GM10847 (cell line): ENCODE results near the gene MYH1.

Experiments used
- POLR2A ChIP-seq: IDR thresholded peaks from 2 replicates; pipeline ENCODE4 v1.6.1; 2011; ENCODE audit not compliant: insufficient read length; ENCODE audit errors: extremely low read depth

MYH1 gene

GRCh38 chr17:10512856-10513255 is 5.5 kb downstream of the MYH1 start:
- TF ChIP-seq POLR2A = no peak

- TF ChIP-seq POLR2A = no peak
These were observed 18.4 kb downstream of the MYH1 start for GRCh38 chr17:10499950-10500349.

DNA sequence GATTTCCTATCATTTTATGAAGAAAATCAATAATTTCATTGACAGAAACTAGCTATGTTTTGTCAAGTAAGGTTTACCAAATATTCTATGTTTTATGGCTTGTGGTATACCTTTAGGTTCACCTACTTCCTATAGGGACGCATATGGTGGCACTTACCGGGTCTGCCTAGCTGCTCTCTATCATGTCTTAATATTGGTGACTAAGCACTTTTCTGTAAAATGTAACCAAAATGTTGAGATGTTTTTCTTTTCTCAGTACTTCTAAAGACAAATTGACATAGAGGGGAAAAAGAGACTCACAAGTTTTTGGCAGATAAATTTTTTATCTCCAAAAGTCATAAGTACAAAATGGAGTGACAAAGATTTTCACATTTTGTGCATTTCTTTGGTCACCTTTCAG is 26.3 kb downstream of the MYH1 start:
- TF ChIP-seq POLR2A = no peak

- no peak for TF ChIP-seq POLR2A
These were observed 36.1 kb downstream of the MYH1 start for GRCh38 chr17:10482252-10482651.

GRCh38 chr17:10477701-10478100 is 40.6 kb downstream of the MYH1 start:
- no peak for TF ChIP-seq POLR2A

- TF ChIP-seq POLR2A = no peak
These were observed 43.8 kb downstream of the MYH1 start for GRCh38 chr17:10474536-10474935.

DNA sequence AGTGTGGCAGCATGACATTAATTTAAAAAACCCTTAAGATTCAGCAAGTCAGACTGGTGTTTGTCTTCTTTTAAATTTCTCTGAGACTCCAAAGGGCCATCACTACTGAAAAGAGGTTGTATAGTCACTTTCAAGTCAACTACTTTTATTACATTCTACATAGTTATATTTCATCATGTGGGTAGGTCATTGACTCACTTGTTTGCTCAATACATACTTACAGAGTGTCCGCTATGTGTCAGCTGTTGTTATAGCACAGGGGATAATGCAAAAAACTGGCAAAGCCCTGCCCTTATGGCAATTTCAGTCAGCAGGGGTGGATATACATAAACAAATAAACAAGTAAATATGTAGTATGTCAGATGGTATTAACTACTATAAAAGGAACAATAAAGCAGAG is 46.5 kb downstream of the MYH1 start:
- no peak for TF ChIP-seq POLR2A

GRCh38 chr17:10469459-10469858 is 48.9 kb downstream of the MYH1 start, which contains the start of gene MYH4:
Gene MYH4, minus strand, starts transcription at chr17:10469559. Its CDS starts 2,814 bp downstream, at chr17:10466745.
- TF ChIP-seq POLR2A = no peak

GRCh38 chr17:10463402-10463801 is 54.9 kb downstream of the MYH1 start:
- TF ChIP-seq POLR2A = no peak

GRCh38 chr17:10460062-10460461 is 58.3 kb downstream of the MYH1 start:
- no peak for TF ChIP-seq POLR2A

DNA sequence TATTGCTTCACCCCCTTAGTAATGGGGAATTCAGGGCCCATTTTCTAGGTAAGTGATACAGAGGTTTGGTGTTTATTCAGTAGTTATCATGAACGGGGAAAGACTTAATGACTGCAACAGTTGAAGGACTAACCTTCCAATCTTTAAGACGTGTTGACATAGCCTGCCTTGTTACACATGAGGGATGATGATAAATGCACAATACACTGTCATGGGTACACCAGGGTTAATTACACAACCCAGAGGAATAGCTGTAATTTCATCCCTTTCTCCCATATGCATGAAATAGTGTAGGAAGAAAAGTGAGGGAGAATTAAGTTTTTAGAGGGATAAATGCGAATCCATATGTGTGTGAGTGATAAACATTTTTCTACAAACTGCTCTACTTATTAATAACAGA is 59.6 kb downstream of the MYH1 start:
- TF ChIP-seq POLR2A = no peak

DNA sequence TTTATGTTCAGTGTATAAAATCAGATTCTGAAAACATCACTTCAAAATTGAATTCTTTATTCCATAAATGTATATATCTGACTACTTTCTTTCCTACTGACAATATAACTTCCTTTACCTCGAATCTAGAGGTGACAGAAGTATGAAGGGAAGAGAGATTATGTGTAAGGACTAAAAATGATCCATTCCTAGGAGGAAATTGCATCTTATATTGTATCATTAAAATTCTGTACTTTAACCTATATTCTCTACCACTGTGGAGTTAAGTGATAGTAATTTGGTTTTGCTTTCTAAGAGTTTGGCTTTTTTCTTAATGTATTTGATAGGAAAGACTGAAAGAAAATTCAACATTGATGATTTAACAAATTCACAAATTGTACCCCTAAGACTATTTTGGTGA is 60.4 kb downstream of the MYH1 start:
- TF ChIP-seq POLR2A = no peak

- no peak for TF ChIP-seq POLR2A
These were observed 71.1 kb downstream of the MYH1 start for GRCh38 chr17:10447026-10447931.
